Measurements from ENCODE around the gene GUCY2C.

DNA sequence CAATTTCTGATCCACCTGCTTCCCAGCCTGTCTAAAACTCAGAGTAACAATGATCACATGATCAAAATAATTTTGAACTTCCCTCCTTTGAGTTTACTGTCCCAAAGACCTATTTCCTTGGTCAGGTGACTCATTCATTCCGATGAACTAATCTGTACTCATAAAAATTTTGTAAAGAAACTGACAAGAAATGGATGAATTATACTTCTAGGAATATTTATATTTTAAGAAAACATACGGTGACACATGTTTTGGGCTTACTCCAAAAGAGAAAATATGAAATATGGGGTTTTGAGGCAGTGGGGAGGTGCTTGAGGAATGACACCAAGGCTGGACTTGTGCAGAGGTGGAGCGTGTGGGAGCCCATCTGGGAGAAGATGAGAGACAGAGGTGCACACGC lies 42.0 kb downstream of the GUCY2C start:
- TF ChIP-seq CTCF (IDR thresholded peaks at IDR 0.05; ENCODE audit: low read length) (no peak), EZH2 (IDR thresholded peaks at IDR 0.05; ENCODE audit: borderline replicate concordance, low read length) (no peak)
